Mesenteric fat pad (tissue), 1 donor: Measurements from ENCODE around the gene DNAJC3. TPM values are rescaled to one million over a fixed set of nuclear protein-coding genes. Genes with fewer than 3 reads are reported as not detected.
"Not testable (repeated sequence)": the region's sequence is repeated elsewhere in the genome, so short reads cannot be mapped to it uniquely, and the experiment has no call there.

Experiments used
- DNase-seq: peaks from one replicate; pipeline ENCODE4 v3.0.0-alpha.2; 2020; ENCODE audit warnings: low spot score
- total RNA-seq: library from RNA; stranded (reverse); fragmentation: NEBNext Ultra II Directional; extraction: Animal tissue kit (Norgen Biotek cat#: 25700); gene quantifications from one replicate; pipeline ENCODE4 v1.2.1, GENCODE V29; 2021
- donor health status: DM: yes; HTN: yes; CAD: no.

The DNAJC3 gene
- total RNA-seq, 1 donor from 2014 or later, result 55.1 TPM

DNA sequence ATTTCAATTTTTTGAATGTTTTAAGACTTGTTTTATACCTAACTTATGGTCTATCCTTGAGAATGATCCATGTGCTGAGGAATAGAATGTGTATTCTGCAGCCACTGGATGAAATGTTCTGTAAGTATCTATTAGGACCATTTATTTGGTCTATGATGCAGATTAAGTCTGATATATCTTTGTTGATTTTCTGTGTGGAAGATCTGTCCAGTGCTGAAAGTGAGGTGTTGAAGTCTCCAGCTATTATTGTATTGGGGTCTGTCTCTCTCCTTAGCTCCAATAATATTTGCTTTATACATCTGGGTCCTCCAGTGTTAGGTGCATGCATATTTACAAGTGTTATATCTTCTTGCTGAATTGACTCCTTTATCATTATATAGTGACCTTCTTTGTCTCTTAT is 9.7 kb upstream of the DNAJC3 start:
- not testable (repeated sequence) for DNase-seq

DNA sequence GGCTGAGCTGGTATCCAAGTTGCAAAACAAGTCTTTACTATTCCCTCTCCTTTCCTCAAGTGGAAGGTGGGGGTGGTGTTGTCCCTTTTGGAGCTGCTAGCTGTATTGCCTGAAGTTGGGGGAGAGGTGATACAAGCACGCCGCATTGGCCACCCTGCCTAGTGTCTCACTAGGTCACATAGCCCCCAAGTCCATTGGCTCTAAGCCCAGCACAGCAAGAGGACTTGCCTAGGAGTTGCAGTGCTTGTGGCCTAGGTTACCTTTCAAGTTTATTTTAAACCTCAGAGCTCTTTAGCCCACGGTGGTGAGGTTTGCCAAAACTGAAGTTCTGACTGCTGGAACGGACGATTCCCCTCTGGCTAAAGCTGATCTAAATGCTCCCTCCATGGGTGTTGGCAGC is 5.3 kb upstream of the DNAJC3 start:
- no peak for DNase-seq

DNA sequence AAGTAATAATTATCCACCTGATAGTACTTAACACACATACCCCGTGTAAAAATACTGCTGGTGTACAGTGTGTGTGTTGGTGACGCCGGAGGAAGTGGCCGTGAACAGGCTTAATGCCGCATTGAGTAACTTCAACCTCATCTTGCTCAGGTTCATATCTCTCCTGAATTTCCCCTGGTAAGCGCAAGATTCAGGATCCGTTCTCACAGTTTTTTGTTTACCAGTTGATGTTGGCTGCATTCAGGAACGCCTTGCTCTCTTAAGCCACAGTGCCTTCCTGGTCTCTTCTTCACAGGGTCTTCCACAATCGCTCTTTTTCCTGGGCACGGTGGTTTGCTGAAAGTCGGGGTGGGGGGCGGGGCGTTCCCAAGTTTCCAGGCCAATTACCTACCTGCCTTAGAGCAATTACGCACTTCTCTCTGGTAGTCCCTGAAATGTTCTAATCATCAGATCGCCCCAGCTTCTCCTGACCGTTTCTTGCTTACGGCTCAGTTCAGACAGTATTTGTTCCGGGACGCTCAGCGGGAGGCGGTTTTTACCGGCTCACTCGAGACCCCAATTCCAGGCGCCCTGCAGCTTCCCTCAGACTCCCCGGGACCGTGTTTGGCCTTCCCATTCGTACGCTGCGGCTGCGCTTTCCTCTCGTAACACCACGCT is 706 bp upstream of the DNAJC3 start:
- no peak for DNase-seq

- no peak for DNase-seq
Observed at GRCh38 chr13:95677564-95678266, 776 bp downstream of the DNAJC3 start.

DNA sequence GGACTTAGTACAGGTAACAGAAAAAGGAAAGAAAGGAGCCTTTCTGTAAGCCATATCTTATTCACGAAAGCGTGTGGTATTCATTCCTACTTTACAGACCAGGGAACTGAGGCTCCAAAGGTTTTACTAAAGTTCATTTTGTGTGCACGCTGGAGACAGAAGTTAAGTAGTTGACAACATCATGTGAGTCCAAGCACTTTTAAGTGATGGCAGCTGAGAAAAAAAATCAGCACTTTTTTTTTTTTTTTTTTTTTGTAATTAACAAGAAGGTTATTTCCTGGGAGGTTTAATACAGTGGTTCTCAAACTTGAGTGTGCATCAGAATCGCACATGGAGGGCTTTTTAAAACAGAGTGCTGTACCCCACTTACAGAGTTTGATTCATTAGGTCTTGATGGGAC is 2.0 kb downstream of the DNAJC3 start:
- no peak for DNase-seq

DNA sequence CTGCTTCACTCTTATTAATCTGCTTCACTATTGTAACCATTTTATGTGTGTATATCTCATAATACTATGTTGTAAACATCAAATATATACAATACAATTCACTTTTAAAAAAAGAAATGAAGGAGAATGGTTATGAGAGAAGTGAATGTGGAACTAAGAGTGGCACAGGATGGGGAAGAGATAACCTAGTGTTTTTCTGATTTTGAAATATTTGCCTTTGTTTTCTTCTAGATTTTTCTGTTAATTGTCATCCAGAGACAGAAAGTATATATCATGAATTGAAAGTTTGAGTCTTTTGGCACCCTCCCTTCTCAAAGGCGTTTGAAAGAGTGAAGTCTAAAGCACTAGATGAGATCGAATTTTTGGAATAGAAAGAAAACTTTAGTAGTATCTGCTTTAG is 2.8 kb downstream of the DNAJC3 start:
- DNase-seq, result no peak

DNA sequence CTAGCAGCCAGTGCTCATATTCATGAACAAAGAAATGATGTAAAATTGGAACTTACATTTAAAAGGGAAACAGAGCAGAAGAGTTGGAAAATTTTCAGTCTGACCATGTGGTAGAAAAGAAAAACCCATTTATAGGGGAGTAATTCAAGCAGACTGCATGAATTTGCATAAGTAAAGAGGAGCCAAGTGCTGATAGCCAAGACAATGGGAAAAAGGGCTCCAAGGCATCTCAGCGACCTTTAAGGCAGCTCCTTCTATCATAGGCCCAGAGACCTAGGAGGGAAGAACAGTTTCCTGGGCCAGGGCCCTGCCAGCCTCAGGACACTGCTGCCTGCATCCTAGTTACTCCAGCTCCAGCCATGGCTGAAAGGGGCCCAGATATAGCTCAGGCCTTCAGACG is 7.5 kb downstream of the DNAJC3 start:
- DNase-seq, result no peak

- DNase-seq, result not testable (repeated sequence)
Observed at GRCh38 chr13:95684960-95685359, 8.0 kb downstream of the DNAJC3 start.

DNA sequence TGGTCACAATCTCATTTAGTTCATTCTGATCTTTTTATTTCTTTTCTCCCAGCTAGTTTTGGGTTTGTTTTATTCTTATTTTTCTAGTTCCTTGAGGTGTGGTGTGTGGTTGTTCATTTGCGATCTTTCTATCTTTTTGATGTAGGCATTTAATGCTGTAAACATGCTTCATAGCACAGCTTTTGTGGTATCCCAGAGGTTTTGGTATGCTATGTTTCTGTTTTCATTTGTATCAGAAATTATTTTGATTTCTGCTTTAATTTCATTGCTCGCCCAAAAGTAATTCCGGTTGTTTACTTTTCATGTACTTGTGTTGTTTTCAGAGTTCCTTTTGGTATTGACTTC is 12.6 kb downstream of the DNAJC3 start:
- DNase-seq, result no peak

DNA sequence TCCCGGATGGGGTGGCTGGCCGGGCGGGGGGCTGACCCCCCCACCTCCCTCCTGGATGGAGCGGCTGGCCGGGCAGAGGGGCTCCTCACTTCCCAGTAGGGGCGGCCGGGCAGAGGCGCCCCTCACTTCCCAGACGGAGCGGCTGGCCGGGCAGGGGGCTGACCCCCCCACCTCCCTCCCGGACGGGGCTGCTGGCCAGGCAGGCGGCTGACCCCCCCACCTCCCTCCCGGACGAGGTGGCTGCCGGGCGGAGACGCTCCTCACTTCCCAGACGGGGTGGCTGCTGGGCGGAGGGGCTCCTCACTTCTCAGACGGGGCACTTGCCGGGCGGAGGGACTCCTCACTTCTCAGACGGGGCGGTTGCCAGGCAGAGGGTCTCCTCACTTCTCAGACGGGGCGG is 14.0 kb downstream of the DNAJC3 start:
- DNase-seq, result not testable (repeated sequence)

GRCh38 chr13:95697052-95697680 is 20.2 kb downstream of the DNAJC3 start:
- no peak for DNase-seq

DNA sequence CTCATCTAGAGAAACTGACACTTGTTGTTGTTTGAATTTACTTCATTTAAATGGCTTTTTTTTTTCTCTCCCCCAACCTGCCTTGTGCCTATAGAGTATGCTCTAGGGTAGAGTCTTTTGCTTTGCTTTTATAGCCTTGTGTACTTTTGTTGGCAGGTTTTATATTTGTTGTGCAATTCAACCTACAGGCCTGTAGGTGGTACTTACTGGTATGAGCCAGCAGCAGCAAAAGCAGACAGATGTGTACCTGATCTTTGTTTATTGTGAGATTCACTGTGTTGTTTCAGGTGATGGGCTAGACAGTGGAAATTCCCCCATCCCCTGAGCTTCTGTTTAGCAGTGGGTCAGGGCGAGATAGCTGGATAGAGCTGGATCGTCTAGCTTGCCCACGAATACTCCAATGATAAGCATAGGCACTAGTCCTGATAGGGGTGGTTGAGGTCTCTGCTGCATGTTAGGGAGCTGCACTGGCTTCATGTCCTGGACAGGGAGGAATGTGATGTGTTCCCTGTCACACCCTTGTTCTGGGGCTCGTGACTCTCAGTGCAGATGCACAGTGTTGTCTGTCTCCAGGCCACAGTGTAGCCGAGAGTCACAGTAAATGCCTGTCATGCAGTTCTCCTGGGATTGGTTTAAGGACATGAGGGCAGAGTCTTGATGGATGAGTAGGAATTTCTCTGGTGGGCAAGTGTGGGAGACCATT is 21.3 kb downstream of the DNAJC3 start:
- DNase-seq, result no peak

DNA sequence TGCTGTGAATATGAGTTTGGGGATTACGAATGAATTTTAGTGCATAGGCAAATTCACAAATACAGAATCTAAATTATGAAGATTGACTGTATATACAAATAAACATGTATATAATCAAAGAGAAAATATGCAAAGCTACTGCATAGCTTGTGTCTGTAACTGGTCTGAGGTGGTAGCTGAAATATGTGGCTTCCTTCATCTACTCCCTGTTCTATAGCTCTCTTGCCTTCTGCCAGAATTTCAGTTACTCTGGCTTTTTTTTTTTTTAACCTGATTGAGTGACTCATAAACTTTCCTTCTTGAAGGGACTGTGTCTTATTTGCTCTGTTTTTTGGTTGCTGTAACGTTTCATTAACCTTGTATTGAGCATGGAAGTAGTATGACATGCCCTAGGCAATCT is 26.6 kb downstream of the DNAJC3 start:
- DNase-seq, result no peak

- DNase-seq, result no peak
Observed at GRCh38 chr13:95704510-95704909, 27.6 kb downstream of the DNAJC3 start.

DNA sequence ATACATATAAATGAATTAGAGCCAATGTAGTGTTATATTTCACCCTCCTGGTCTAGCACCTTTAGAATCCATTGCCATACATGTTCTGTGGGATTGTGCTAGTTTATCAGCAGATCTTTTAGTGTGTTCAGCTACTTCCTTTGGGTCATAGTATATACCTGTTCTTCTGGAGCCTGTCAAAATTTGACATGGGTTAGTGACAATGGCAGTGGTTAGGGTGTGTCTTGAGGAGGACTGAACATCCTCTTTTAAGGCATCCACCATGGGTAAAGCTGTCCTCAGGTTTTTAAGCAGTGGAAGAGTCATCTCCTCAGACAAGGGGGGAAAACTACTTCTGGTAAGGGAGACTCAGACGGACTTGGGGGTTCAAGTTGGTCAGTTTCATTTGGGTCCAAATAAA is 29.4 kb downstream of the DNAJC3 start:
- no peak for DNase-seq

DNA sequence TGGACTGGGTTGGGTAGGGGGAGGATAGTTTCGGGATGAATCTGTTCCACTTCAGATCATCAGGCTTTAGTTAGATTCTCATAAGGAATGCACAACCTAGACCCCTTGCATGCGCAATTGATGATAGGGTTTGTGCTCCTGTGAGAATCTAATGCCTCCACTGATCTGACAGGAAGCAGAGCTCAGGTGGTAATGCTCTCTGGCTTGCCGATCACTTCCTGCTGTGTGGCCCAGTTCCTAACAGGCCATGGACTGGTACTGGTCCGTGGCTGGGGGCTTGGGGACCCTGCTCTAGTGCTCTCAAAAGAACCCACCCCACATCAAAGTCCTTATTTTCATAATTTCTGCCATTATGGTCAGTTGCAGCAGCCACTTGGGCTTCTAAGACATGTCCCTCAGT is 30.1 kb downstream of the DNAJC3 start:
- no peak for DNase-seq

GRCh38 chr13:95707442-95708390 is 30.8 kb downstream of the DNAJC3 start:
- no peak for DNase-seq

DNA sequence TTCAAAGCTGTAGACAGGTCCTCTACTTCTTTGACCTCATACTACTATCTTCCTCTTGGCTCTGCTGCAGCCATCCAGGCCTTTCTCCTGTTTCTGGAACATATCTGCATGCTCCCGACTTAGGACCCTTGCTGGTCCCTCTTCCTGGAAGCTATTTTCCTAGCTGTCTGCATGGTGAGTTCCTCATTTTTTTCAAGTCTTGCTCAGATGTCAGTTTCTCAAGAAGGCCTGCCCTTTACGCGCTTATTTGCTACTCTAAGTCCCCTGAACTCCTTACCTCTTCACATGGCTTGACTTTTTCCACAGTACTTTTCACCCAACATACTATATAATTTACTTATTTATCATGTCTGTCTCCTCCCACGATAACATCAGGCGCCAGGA is 31.4 kb downstream of the DNAJC3 start:
- no peak for DNase-seq

- DNase-seq, result no peak
Observed at GRCh38 chr13:95708811-95709500, 32.0 kb downstream of the DNAJC3 start.

- no peak for DNase-seq
Observed at GRCh38 chr13:95710313-95710712, 33.4 kb downstream of the DNAJC3 start.
